Activated B cell treated with CpG ODN at 0.5 μM for 24 hours (primary cell): ENCODE measurements around the gene ZNF317. TPM values are rescaled to one million over a fixed set of nuclear protein-coding genes. Genes with fewer than 3 reads are reported as not detected.

Source experiments
- ATAC-seq: fragments of 200-7000 bp; cut with Tn5 transposase; one replicate; pipeline ENCODE4 v1.10.0; 2021; ENCODE audit warnings: low read depth, mild to moderate bottlenecking, moderate library complexity
- CTCF ChIA-PET: fragments of 350-600 bp; sonication (Branson Sonifier 250); formaldehyde crosslinking; loops from one replicate; lab custom pipeline; 2021; ENCODE audit warnings: antibody characterized with exemption; lab: Charles Lee
- POLR2A ChIA-PET: fragments of 350-600 bp; sonication (Branson Sonifier 250); formaldehyde crosslinking; loops from one replicate; lab custom pipeline; 2021; ENCODE audit warnings: antibody characterized with exemption; lab: Charles Lee
- DNase-seq: peaks from one replicate; pipeline ENCODE4 v3.0.0; 2022
- H3K27ac Mint-ChIP-seq: one replicate; pipeline ENCODE4 v1.8.0; 2020; ENCODE audit warnings: mixed read lengths
- H3K27me3 Mint-ChIP-seq: one replicate; pipeline ENCODE4 v1.8.0; 2021; ENCODE audit warnings: mixed read lengths
- H3K36me3 Mint-ChIP-seq: one replicate; pipeline ENCODE4 v1.8.0; 2021; ENCODE audit warnings: low read depth, mixed read lengths
- H3K4me1 Mint-ChIP-seq: one replicate; pipeline ENCODE4 v1.8.0; 2021; ENCODE audit warnings: mixed read lengths
- H3K4me3 Mint-ChIP-seq: one replicate; pipeline ENCODE4 v1.8.0; 2020; ENCODE audit warnings: mild to moderate bottlenecking, mixed read lengths
- H3K9me3 Mint-ChIP-seq: one replicate; pipeline ENCODE4 v1.8.0; 2020; ENCODE audit warnings: mixed read lengths
- CTCF ChIP-seq: fragments of 200-600 bp; IDR thresholded peaks from one replicate; pipeline ENCODE4 v1.8.0; 2022; ENCODE audit warnings: antibody characterized with exemption, mild to moderate bottlenecking
- intact Hi-C: fragments of 100-400 bp; cut with micrococcal nuclease; formaldehyde crosslinking; loops from one replicate; pipeline ENCODE4 v1.15.1; 2024
- total RNA-seq: library from RNA; stranded (reverse); gene quantifications from 2 replicates; pipeline ENCODE4 v1.2.3, GENCODE V29; 2022

Gene ZNF317
- total RNA-seq, 1 donor from 2014 or later, result 65.8 TPM

DNA sequence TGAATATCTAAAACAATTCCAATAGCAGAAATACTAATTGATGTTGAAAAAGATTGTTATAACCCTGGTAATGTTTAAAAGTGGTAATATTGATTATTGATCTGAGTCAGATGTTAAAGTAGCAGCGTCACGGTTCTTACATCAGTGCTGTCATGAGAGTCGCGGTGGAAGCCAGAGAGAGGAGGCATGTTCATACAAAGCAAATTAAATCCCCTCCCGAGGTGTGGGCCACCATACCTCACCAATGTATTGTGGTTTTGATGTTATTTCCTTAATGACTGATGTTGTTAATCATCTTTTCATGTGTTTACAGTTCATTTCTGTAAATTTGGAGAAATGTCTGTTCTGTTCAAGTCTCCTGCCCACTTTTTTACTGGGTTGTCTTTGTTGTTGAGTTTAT, 11.2 kb downstream of the ZNF317 start:
- H3K36me3 Mint-ChIP-seq, result peaks cover 86% of the 10 kb centered on the region
- ChIA-PET CTCF (no interaction called here), POLR2A (no interaction called here)
- intact Hi-C loops, result no loop called here
- DNase-seq (no peak), ATAC-seq (no peak)
- TF ChIP-seq CTCF, result no peak
- H3K9me3 Mint-ChIP-seq, result peaks cover 7% of the 10 kb centered on the region
- H3K4me3 Mint-ChIP-seq, result no peak overlapping the region
- no peaks in the 10 kb centered on the region for H3K27me3 Mint-ChIP-seq
- no peak overlapping the region for H3K27ac Mint-ChIP-seq
- H3K4me1 Mint-ChIP-seq, result peaks cover 68% of the 10 kb centered on the region

DNA sequence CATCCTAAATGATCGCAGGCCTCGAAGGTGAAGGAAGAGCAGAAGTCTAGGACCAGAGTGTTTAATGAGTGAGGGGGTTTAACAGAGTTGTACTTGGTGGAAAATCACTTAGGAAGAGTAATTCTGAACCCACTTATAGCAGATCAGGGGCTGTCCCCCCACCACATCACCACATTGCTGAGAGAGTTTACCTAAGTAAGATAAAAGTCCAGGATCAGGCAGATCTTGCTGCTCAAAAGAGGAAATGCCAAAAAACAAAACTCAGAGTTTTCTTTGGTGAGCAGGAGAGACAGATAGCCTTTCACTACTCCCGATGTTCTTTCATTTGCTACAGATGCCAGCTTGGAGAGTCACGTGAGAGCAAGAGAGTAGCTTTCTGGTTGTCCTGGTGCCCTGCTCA, 15.4 kb downstream of the ZNF317 start:
- ChIA-PET POLR2A (no interaction called here), CTCF (no interaction called here)
- Mint-ChIP-seq H3K27me3 (no peaks in the 10 kb centered on the region), H3K9me3 (peaks cover 7% of the 10 kb centered on the region), H3K4me3 (peak overlapping the region; percentile 1), H3K4me1 (peaks cover 62% of the 10 kb centered on the region), H3K36me3 (peaks cover 91% of the 10 kb centered on the region), H3K27ac (peak overlapping the region; percentile 86)
- TF ChIP-seq CTCF, result no peak
- ATAC-seq, result no peak
- DNase-seq, result no peak
- intact Hi-C loops, result no loop called here

- intact Hi-C loops, result no loop called here
- ATAC-seq (peak; percentile 77), DNase-seq (no peak)
- H3K27me3 Mint-ChIP-seq, result no peaks in the 10 kb centered on the region
- peaks cover 7% of the 10 kb centered on the region for H3K9me3 Mint-ChIP-seq
- POLR2A ChIA-PET, result no interaction called here
- peaks cover 93% of the 10 kb centered on the region for H3K36me3 Mint-ChIP-seq
- CTCF ChIA-PET, result no interaction called here
- no peak for TF ChIP-seq CTCF
- peak overlapping the region; percentile 41 for H3K4me3 Mint-ChIP-seq
- H3K27ac Mint-ChIP-seq, result peak overlapping the region; percentile 86
- peaks cover 56% of the 10 kb centered on the region for H3K4me1 Mint-ChIP-seq
Measured at GRCh38 chr19:9156304-9156703, 16.1 kb downstream of the ZNF317 start.

DNA sequence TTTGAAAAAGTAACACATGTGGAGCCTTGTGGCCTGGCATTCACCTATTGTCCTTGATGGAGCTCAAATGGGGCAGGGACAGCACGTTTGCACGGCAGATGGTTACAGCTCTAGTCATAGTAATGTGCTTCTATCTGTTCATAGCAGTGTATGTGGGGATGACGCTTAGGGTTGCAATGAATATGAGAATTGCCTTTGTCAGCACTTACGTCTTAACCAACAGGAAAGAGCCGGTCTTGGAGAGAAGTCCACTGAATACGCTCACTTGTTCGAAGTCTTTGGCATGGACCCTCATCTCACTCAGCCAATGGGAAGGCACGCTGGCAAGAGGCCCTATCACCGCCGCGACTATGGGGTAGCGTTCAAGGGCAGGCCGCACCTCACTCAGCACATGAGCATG, 19.7 kb downstream of the ZNF317 start:
- no peak for DNase-seq
- H3K27me3 Mint-ChIP-seq, result no peaks in the 10 kb centered on the region
- TF ChIP-seq CTCF, result no peak
- H3K9me3 Mint-ChIP-seq, result no peaks in the 10 kb centered on the region
- ChIA-PET POLR2A (no interaction called here), CTCF (no interaction called here)
- H3K4me3 Mint-ChIP-seq, result no peak overlapping the region
- no peak overlapping the region for H3K27ac Mint-ChIP-seq
- peaks cover 94% of the 10 kb centered on the region for H3K36me3 Mint-ChIP-seq
- peaks cover 34% of the 10 kb centered on the region for H3K4me1 Mint-ChIP-seq
- ATAC-seq, result no peak
- intact Hi-C loops, result no loop called here

DNA sequence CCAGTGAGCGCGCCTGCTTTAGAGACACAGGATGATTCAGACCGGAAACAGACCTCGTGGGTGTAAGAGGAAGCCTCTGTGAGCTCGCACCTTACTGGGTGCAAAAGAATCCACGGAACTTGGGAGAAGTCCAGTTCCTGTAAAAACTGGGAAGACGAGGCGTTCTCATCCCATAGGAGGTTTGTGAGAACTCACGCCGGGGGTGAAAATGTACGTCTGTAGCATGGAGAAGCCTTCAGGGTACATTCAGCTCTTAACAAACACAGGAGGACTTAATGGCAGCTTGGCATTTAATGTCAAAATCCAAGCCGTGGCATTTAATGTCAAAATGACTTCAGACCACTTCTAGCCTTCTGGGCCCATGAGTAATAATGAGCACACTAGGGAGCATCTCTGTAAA, 21.2 kb downstream of the ZNF317 start:
- intact Hi-C loops, result no loop called here
- no peak for TF ChIP-seq CTCF
- Mint-ChIP-seq H3K9me3 (no peaks in the 10 kb centered on the region), H3K36me3 (peaks cover 92% of the 10 kb centered on the region), H3K4me1 (peaks cover 18% of the 10 kb centered on the region), H3K27ac (no peak overlapping the region), H3K4me3 (no peak overlapping the region), H3K27me3 (no peaks in the 10 kb centered on the region)
- POLR2A ChIA-PET, result no interaction called here
- DNase-seq (no peak), ATAC-seq (no peak)
- CTCF ChIA-PET, result no interaction called here
